Measurements from ENCODE around the gene PPT2. TPM values are rescaled to one million over a fixed set of nuclear protein-coding genes. Genes with fewer than 3 reads are reported as not detected.
"Not testable (repeated sequence)": the region's sequence is repeated elsewhere in the genome, so short reads cannot be mapped to it uniquely, and the experiment has no call there.

Gene PPT2
- total RNA-seq, 1 donor from 2014 or later, result 53.4 TPM

- DNase-seq (ENCODE audit: low read depth in 2 of 2), result no peak
Measured at GRCh38 chr6:32176476-32177182, 22.7 kb downstream of the PPT2 start.

- DNase-seq (ENCODE audit: low read depth in 2 of 2), result peak in 1 of 2 donors; percentile 73
Measured at GRCh38 chr6:32177183-32177787, 23.3 kb downstream of the PPT2 start.

GRCh38 chr6:32177788-32178546, 24.0 kb downstream of the PPT2 start, which contains the start of gene RNF5:
Gene RNF5, plus strand, starts transcription at chr6:32178405. Its CDS starts 107 bp downstream, at chr6:32178512.
- peak; percentile 100 for DNase-seq (ENCODE audit: low read depth in 2 of 2)

- DNase-seq (ENCODE audit: low read depth in 2 of 2), result peak; percentile 27 to 44
Measured at GRCh38 chr6:32178547-32179440, 24.9 kb downstream of the PPT2 start.

- DNase-seq (ENCODE audit: low read depth in 2 of 2), result no peak
Measured at GRCh38 chr6:32179766-32180405, 25.9 kb downstream of the PPT2 start.

- DNase-seq (ENCODE audit: low read depth in 2 of 2), result no peak
Measured at GRCh38 chr6:32181148-32181702, 27.3 kb downstream of the PPT2 start.

- no peak for DNase-seq (ENCODE audit: low read depth in 2 of 2)
Measured at GRCh38 chr6:32181915-32182529, 28.1 kb downstream of the PPT2 start.

GRCh38 chr6:32182555-32182981, 28.6 kb downstream of the PPT2 start:
- no peak for DNase-seq (ENCODE audit: low read depth in 2 of 2)

- no peak for DNase-seq (ENCODE audit: low read depth in 2 of 2)
Measured at GRCh38 chr6:32183030-32183429, 29.1 kb downstream of the PPT2 start.

GRCh38 chr6:32183483-32184083, 29.6 kb downstream of the PPT2 start:
- DNase-seq (ENCODE audit: low read depth in 2 of 2), result no peak

GRCh38 chr6:32184084-32184640, 30.2 kb downstream of the PPT2 start, which contains the start of gene AGER:
Gene AGER, minus strand, starts transcription at chr6:32184253. Its CDS starts 31 bp downstream, at chr6:32184222.
- no peak for DNase-seq (ENCODE audit: low read depth in 2 of 2)

GRCh38 chr6:32185681-32186131, 31.8 kb downstream of the PPT2 start:
- DNase-seq (ENCODE audit: low read depth in 2 of 2), result peak; percentile 77 to 91

- not testable (repeated sequence) for DNase-seq (ENCODE audit: low read depth in 2 of 2)
Measured at GRCh38 chr6:32186151-32186840, 32.4 kb downstream of the PPT2 start.

- DNase-seq (ENCODE audit: low read depth in 2 of 2), result peak; percentile 24 to 71
Measured at GRCh38 chr6:32187009-32187709, 33.2 kb downstream of the PPT2 start.

- DNase-seq (ENCODE audit: low read depth in 2 of 2), result not testable (repeated sequence)
Measured at GRCh38 chr6:32187725-32188380, 33.9 kb downstream of the PPT2 start.

- peak in 1 of 2 donors; percentile 36 for DNase-seq (ENCODE audit: low read depth in 2 of 2)
Measured at GRCh38 chr6:32188381-32189068, 34.6 kb downstream of the PPT2 start.
